ENCODE data around the gene ACTN4.

Gene ACTN4

DNA sequence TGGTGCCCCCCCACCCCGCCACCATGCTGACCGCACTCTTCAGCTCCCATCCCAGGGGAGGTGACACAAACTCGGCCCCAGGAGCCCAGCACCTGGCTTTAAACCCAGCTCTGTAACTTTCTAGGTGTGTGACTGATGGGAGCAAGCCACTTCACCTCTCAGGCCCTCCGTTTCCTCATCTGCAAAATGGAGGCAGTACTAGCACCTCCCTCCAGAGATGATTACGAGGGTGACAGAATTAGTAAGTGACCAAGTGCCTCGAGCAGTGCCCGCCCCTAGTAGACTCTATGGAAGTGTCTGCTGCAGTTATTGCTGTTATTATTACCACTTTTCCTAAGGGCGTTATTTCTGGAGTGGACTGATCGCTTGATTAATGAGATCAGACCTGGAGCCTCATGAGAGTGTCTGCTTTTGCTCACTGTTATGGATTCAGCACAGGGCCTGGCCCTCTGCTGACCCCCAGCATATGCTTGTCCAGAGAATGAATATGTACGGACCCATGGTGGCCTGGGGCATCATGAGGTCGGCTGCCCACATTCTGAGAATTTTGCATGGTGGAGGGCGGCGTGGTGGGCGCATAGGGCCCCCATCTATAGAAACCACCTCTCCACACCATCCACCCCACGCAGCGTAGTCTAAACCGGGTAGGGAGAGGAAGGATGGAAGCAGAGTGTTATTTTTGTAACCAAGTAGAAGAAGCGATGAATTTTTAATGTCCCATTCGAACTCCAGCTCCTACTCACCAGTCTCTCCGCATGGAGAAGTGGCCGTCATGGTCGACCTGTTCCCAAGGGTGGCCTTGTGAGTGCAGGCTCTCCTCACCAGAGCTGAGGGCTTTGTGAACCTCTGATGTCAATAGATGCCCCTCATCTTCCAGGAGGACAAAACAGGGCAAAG is 48.6 kb downstream of the ACTN4 start:
- ChIA-PET POLR2A (no interaction called here), CTCF (interaction anchor here (0.9 to 1.1 kb wide), 2 partner anchors 10 to 59 kb away, joined by 3 read pairs; no protein-coding TSS in a partner anchor)
- Histone ChIP-seq H3K4me1 (ENCODE audit: control extremely low read depth in 1 of 4, control insufficient read depth in 4 of 4, insufficient read depth in 4 of 4, low read length in 3 of 4) (peaks cover 9 to 76% (median 44%) of the 10 kb centered on the region in 4 experiments), H3K9me3 (ENCODE audit: control extremely low read depth in 1 of 5, control insufficient read depth in 4 of 5, insufficient read depth in 2 of 5, low read depth in 1 of 5, low read length in 4 of 5) (no peaks in the 10 kb centered on the region), H3K27ac (ENCODE audit: insufficient read depth in 1 of 2, low read depth in 1 of 2, low read length in 2 of 2, poor library complexity in 1 of 2, severe bottlenecking in 2 of 2) (no peak overlapping the region), H3K36me3 (ENCODE audit: control insufficient read depth in 4 of 4, insufficient read depth in 4 of 4, low read length in 3 of 4) (peaks cover 5 to 58% (median 15%) of the 10 kb centered on the region in 4 experiments), H3K4me3 (ENCODE audit: control insufficient read depth in 1 of 7, extremely low read depth in 1 of 7, insufficient read depth in 4 of 7, low read depth in 2 of 7, low read length in 6 of 7) (no peak overlapping the region), H3K27me3 (replicated peaks in 2 of 5; ENCODE audit: control insufficient read depth in 4 of 5, insufficient read depth in 5 of 5, low read length in 4 of 5) (no peaks in the 10 kb centered on the region)
- WGBS (ENCODE audit: insufficient coverage) = 96% methylated on average over 14 of the region's 22 CpGs
- no peak for DNase-seq

DNA sequence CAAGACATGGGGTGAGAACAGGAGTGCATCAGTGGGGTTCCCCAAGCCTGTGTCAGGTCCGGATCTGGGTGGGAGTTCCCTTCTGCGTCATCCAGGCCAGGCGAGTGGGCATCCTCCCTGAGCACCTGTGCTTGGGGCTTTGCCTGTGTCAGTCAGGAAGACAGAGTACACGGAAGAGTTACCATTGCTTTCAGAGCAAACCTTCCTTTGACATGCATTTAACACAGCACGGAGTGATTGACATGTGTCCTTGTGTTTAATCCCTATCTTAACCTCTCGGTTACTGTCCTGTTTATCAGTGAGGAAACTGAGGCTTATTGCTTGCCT is 49.2 kb downstream of the ACTN4 start:
- Histone ChIP-seq H3K9me3 (ENCODE audit: control extremely low read depth in 1 of 5, control insufficient read depth in 4 of 5, insufficient read depth in 2 of 5, low read depth in 1 of 5, low read length in 4 of 5) (no peaks in the 10 kb centered on the region), H3K27me3 (replicated peaks in 2 of 5; ENCODE audit: control insufficient read depth in 4 of 5, insufficient read depth in 5 of 5, low read length in 4 of 5) (no peaks in the 10 kb centered on the region), H3K36me3 (ENCODE audit: control insufficient read depth in 4 of 4, insufficient read depth in 4 of 4, low read length in 3 of 4) (peaks cover 5 to 64% (median 20%) of the 10 kb centered on the region in 4 experiments), H3K4me1 (ENCODE audit: control extremely low read depth in 1 of 4, control insufficient read depth in 4 of 4, insufficient read depth in 4 of 4, low read length in 3 of 4) (peaks cover 9 to 70% (median 43%) of the 10 kb centered on the region in 4 experiments), H3K4me3 (ENCODE audit: control insufficient read depth in 1 of 7, extremely low read depth in 1 of 7, insufficient read depth in 4 of 7, low read depth in 2 of 7, low read length in 6 of 7) (no peak overlapping the region), H3K27ac (ENCODE audit: insufficient read depth in 1 of 2, low read depth in 1 of 2, low read length in 2 of 2, poor library complexity in 1 of 2, severe bottlenecking in 2 of 2) (no peak overlapping the region)
- ChIA-PET CTCF (interaction anchor here (1.1 kb wide), 1 partner anchor 10 kb away, joined by 3 read pairs; no protein-coding TSS in a partner anchor), POLR2A (no interaction called here)
- WGBS (ENCODE audit: insufficient coverage) = 99% methylated on average over 6 of the region's 6 CpGs
- no peak for DNase-seq

DNA sequence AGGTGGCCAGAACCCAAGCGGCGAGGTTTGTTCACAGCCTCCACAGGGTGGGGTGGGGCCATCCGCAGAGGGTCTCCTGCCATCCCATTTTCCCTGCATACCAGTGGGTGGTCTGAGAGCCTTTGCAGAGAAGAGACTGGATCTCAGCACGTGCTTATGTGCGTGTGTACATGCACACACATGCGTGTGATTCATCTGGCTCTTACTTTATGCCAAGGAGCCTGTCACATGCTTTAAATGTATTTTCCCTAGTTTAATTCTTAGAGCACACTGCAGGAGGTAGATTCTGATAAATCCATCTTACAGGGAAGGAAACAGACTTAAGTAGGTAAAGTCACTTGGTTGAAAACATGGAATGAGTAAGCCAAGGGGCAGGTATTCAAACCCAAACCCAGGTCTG is 49.7 kb downstream of the ACTN4 start:
- WGBS (ENCODE audit: insufficient coverage) = 98% methylated on average over 6 of the region's 6 CpGs
- DNase-seq = no peak
- Histone ChIP-seq H3K4me3 (ENCODE audit: control insufficient read depth in 1 of 7, extremely low read depth in 1 of 7, insufficient read depth in 4 of 7, low read depth in 2 of 7, low read length in 6 of 7) (no peak overlapping the region), H3K9me3 (ENCODE audit: control extremely low read depth in 1 of 5, control insufficient read depth in 4 of 5, insufficient read depth in 2 of 5, low read depth in 1 of 5, low read length in 4 of 5) (no peaks in the 10 kb centered on the region), H3K36me3 (ENCODE audit: control insufficient read depth in 4 of 4, insufficient read depth in 4 of 4, low read length in 3 of 4) (peaks cover 5 to 64% (median 25%) of the 10 kb centered on the region in 4 experiments), H3K27ac (ENCODE audit: insufficient read depth in 1 of 2, low read depth in 1 of 2, low read length in 2 of 2, poor library complexity in 1 of 2, severe bottlenecking in 2 of 2) (no peak overlapping the region), H3K27me3 (replicated peaks in 2 of 5; ENCODE audit: control insufficient read depth in 4 of 5, insufficient read depth in 5 of 5, low read length in 4 of 5) (no peaks in the 10 kb centered on the region), H3K4me1 (ENCODE audit: control extremely low read depth in 1 of 4, control insufficient read depth in 4 of 4, insufficient read depth in 4 of 4, low read length in 3 of 4) (peaks cover 9 to 65% (median 38%) of the 10 kb centered on the region in 4 experiments)
- ChIA-PET POLR2A (no interaction called here), CTCF (no interaction called here)

DNA sequence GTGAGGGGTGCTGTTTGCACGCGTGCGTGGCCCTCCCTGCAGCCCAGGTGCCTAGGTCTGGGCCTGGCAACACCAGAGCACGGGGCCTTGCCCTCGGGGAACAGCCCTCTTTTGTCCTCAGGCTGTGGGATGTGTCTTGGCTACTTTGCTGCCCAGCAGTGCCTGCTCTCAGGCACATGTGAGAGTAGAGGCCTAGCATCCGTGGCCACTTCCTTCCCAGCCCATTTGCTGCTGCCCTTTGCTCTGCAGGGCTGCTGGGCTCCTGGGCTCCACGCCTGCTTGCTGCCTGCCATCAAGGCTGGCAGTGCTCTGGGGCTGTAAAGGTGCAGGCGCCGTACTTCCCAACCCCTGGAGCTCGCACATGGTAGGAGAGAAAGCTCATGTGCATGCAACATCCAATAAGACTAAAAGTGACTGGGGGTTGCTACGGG is 50.2 kb downstream of the ACTN4 start:
- Histone ChIP-seq H3K27me3 (replicated peaks in 2 of 5; ENCODE audit: control insufficient read depth in 4 of 5, insufficient read depth in 5 of 5, low read length in 4 of 5) (no peaks in the 10 kb centered on the region), H3K36me3 (ENCODE audit: control insufficient read depth in 4 of 4, insufficient read depth in 4 of 4, low read length in 3 of 4) (peaks cover 5 to 64% (median 30%) of the 10 kb centered on the region in 4 experiments), H3K4me3 (ENCODE audit: control insufficient read depth in 1 of 7, extremely low read depth in 1 of 7, insufficient read depth in 4 of 7, low read depth in 2 of 7, low read length in 6 of 7) (no peak overlapping the region), H3K27ac (ENCODE audit: insufficient read depth in 1 of 2, low read depth in 1 of 2, low read length in 2 of 2, poor library complexity in 1 of 2, severe bottlenecking in 2 of 2) (no peak overlapping the region), H3K4me1 (ENCODE audit: control extremely low read depth in 1 of 4, control insufficient read depth in 4 of 4, insufficient read depth in 4 of 4, low read length in 3 of 4) (peaks cover 9 to 60% (median 33%) of the 10 kb centered on the region in 4 experiments), H3K9me3 (ENCODE audit: control extremely low read depth in 1 of 5, control insufficient read depth in 4 of 5, insufficient read depth in 2 of 5, low read depth in 1 of 5, low read length in 4 of 5) (no peaks in the 10 kb centered on the region)
- ChIA-PET POLR2A (no interaction called here), CTCF (no interaction called here)
- DNase-seq = no peak
- WGBS (ENCODE audit: insufficient coverage) = 96% methylated on average over 11 of the region's 11 CpGs

DNA sequence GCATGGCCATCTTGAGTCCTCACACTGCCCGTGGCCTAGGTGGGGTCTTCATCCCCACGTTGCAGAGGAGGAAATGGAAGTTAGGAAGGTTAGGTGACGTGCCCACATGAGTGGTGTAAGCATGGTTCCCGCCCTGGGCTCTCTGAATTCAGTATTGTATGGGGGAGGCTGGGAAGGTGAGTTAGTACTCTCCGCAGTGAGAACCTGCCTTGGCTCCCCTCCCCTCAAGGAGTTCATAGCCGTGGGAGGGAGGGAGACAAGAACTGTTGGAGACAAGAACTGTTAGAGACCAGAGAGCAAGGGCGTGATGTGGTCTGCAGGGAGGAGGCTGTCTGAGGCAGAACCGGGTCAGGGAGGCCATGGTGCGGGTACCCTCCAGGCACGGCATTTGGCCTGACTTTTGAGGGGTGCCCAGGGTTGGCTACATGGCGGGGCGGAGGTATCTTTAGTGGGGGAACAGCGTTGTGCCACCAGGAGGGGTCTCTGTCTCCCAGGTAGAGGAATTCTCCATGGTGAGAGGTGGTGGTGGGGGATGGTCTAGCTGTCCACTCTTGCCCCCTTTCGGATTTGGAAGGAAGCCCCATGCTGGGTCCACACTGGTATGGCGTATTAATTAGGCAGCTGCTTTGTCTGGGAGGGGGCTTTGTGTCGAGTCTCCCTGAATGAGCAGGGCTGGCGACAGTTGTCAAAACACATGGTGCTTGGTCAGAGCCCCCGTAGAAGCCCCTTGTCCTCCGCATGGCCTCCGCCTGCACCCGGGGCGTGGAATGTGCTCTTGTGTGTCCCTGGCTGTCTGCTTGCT is 51.0 kb downstream of the ACTN4 start:
- no peaks in the 10 kb centered on the region for H3K27me3 ChIP-seq (replicated peaks in 2 of 5; ENCODE audit: control insufficient read depth in 4 of 5, insufficient read depth in 5 of 5, low read length in 4 of 5)
- ChIA-PET CTCF (no interaction called here), POLR2A (no interaction called here)
- no peak overlapping the region for H3K4me3 ChIP-seq (ENCODE audit: control insufficient read depth in 1 of 7, extremely low read depth in 1 of 7, insufficient read depth in 4 of 7, low read depth in 2 of 7, low read length in 6 of 7)
- WGBS (ENCODE audit: insufficient coverage) = 95% methylated on average over 15 of the region's 22 CpGs
- no peaks in the 10 kb centered on the region for H3K9me3 ChIP-seq (ENCODE audit: control extremely low read depth in 1 of 5, control insufficient read depth in 4 of 5, insufficient read depth in 2 of 5, low read depth in 1 of 5, low read length in 4 of 5)
- peaks cover 4 to 53% (median 25%) of the 10 kb centered on the region in 4 experiments for H3K4me1 ChIP-seq (ENCODE audit: control extremely low read depth in 1 of 4, control insufficient read depth in 4 of 4, insufficient read depth in 4 of 4, low read length in 3 of 4)
- peak overlapping the region in 1 of 2 experiments; percentile 14 for H3K27ac ChIP-seq (ENCODE audit: insufficient read depth in 1 of 2, low read depth in 1 of 2, low read length in 2 of 2, poor library complexity in 1 of 2, severe bottlenecking in 2 of 2)
- DNase-seq = no peak
- H3K36me3 ChIP-seq (ENCODE audit: control insufficient read depth in 4 of 4, insufficient read depth in 4 of 4, low read length in 3 of 4) = peaks cover 5 to 66% (median 34%) of the 10 kb centered on the region in 4 experiments

DNA sequence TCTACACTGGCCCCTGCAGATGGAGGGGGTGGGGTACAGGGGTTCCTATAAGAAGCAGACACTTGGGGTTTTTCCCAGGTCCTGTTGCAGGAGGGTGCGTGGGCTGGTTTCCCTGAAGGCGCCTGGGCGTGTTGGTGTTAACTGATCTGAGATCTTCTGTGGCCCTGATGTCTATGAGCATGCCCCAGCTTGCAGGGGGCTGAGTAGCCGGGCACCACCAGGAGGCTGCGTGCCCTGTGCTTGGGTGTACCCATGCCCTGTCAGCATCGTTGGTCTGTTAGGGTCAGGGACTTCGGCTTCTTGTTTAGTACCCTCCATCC is 51.5 kb downstream of the ACTN4 start:
- WGBS (ENCODE audit: insufficient coverage) = 98% methylated on average over 7 of the region's 7 CpGs
- peak in 2 of 3 donors; percentile 23 to 26 for DNase-seq
- POLR2A ChIA-PET = no interaction called here
- Histone ChIP-seq H3K27me3 (replicated peaks in 2 of 5; ENCODE audit: control insufficient read depth in 4 of 5, insufficient read depth in 5 of 5, low read length in 4 of 5) (no peaks in the 10 kb centered on the region), H3K4me1 (ENCODE audit: control extremely low read depth in 1 of 4, control insufficient read depth in 4 of 4, insufficient read depth in 4 of 4, low read length in 3 of 4) (peaks cover 4 to 47% (median 20%) of the 10 kb centered on the region in 4 experiments), H3K27ac (ENCODE audit: insufficient read depth in 1 of 2, low read depth in 1 of 2, low read length in 2 of 2, poor library complexity in 1 of 2, severe bottlenecking in 2 of 2) (no peak overlapping the region), H3K36me3 (ENCODE audit: control insufficient read depth in 4 of 4, insufficient read depth in 4 of 4, low read length in 3 of 4) (peaks cover 5 to 72% (median 39%) of the 10 kb centered on the region in 4 experiments), H3K9me3 (ENCODE audit: control extremely low read depth in 1 of 5, control insufficient read depth in 4 of 5, insufficient read depth in 2 of 5, low read depth in 1 of 5, low read length in 4 of 5) (no peaks in the 10 kb centered on the region), H3K4me3 (ENCODE audit: control insufficient read depth in 1 of 7, extremely low read depth in 1 of 7, insufficient read depth in 4 of 7, low read depth in 2 of 7, low read length in 6 of 7) (no peak overlapping the region)
- CTCF ChIA-PET = no interaction called here

All from common myeloid progenitor, CD34-positive (primary cell).